HepG2 (cell line): ENCODE data around the gene CCDC106. TPM values are rescaled to one million over a fixed set of nuclear protein-coding genes. Genes with fewer than 3 reads are reported as not detected.

Experiments
- CREB1 ChIP-seq, 2 experiments: fragments of 450-650 bp in 1 of 2; IDR thresholded peaks; 2 replicates each; pipeline ENCODE4 v1.6.1; 2016 to 2017; ENCODE audit warnings: control low read depth in 1 of 2, mild to moderate bottlenecking in 1 of 2, missing compliant biosample characterization in 1 of 2, missing genetic modification characterization in 1 of 2
- HNF1B ChIP-seq: sonication (generic); formaldehyde crosslinking; IDR thresholded peaks from 2 replicates; pipeline ENCODE4 v1.5.1; 2020; ENCODE audit warnings: mild to moderate bottlenecking, moderate library complexity, missing genetic modification reagents
- HNF4A ChIP-seq: sonication (generic); formaldehyde crosslinking; IDR thresholded peaks from 2 replicates; pipeline ENCODE4 v1.4.0; 2020; ENCODE audit warnings: missing genetic modification reagents
- MIER3 ChIP-seq: IDR thresholded peaks from 2 replicates; pipeline ENCODE4 v1.6.1; 2016; ENCODE audit warnings: missing compliant biosample characterization, borderline replicate concordance
- MIXL1 ChIP-seq: IDR thresholded peaks from 2 replicates; pipeline ENCODE4 v1.6.1; 2016
- NFATC3 ChIP-seq: sonication (generic); formaldehyde crosslinking; IDR thresholded peaks from 2 replicates; pipeline ENCODE4 v1.5.1; 2020; ENCODE audit warnings: mild to moderate bottlenecking, missing genetic modification reagents
- NPAS2 ChIP-seq: sonication (generic); formaldehyde crosslinking; IDR thresholded peaks from 2 replicates; pipeline ENCODE4 v1.8.0; 2022; ENCODE audit warnings: mild to moderate bottlenecking, missing genetic modification reagents, borderline replicate concordance
- PLSCR1 ChIP-seq: sonication (generic); formaldehyde crosslinking; IDR thresholded peaks from 2 replicates; pipeline ENCODE4 v1.5.0; 2020; ENCODE audit warnings: missing genetic modification reagents, mild to moderate bottlenecking, borderline replicate concordance
- RFX3 ChIP-seq: IDR thresholded peaks from 2 replicates; pipeline ENCODE4 v1.6.1; 2016; ENCODE audit warnings: missing biosample characterization, missing genetic modification reagents
- SRF ChIP-seq: IDR thresholded peaks from 2 replicates; pipeline ENCODE4 v1.6.1; 2011; ENCODE audit warnings: mild to moderate bottlenecking, low read depth, low read length, moderate library complexity
- TCF12 ChIP-seq, 2 experiments: fragments of 450-650 bp in 1 of 2; sonication (generic) in 1 of 2; formaldehyde crosslinking in 1 of 2; IDR thresholded peaks; 2 replicates each; pipeline versions ENCODE4 v1.6.1 to v1.8.0; 2017 to 2022; ENCODE audit warnings: antibody characterized with exemption in 1 of 2, mild to moderate bottlenecking in 1 of 2, missing genetic modification reagents in 1 of 2, moderate library complexity in 1 of 2
- TGIF2 ChIP-seq: IDR thresholded peaks from 2 replicates; pipeline ENCODE4 v1.6.1; 2016; ENCODE audit warnings: control low read depth, missing compliant biosample characterization
- ZBED4 ChIP-seq: sonication (generic); formaldehyde crosslinking; IDR thresholded peaks from 2 replicates; pipeline ENCODE4 v1.4.0; 2020; ENCODE audit warnings: missing genetic modification reagents, borderline replicate concordance
- ZFYVE20 ChIP-seq: sonication (generic); formaldehyde crosslinking; IDR thresholded peaks from 2 replicates; pipeline ENCODE4 v1.8.0; 2023; ENCODE audit warnings: low read depth, mild to moderate bottlenecking, moderate library complexity, missing genetic modification reagents, borderline replicate concordance
- ZNF317 ChIP-seq: sonication (generic); formaldehyde crosslinking; IDR thresholded peaks from 2 replicates; pipeline ENCODE4 v1.5.0; 2020; ENCODE audit warnings: mild to moderate bottlenecking, missing genetic modification reagents
- ZNF460 ChIP-seq: sonication (generic); formaldehyde crosslinking; IDR thresholded peaks from 2 replicates; pipeline ENCODE4 v1.5.1; 2020; ENCODE audit warnings: missing genetic modification reagents, mild to moderate bottlenecking, borderline replicate concordance
- ZNF687 ChIP-seq: sonication (generic); formaldehyde crosslinking; IDR thresholded peaks from 2 replicates; pipeline ENCODE4 v1.5.1; 2020; ENCODE audit warnings: mild to moderate bottlenecking, missing genetic modification reagents, moderate library complexity
- ZNF747 ChIP-seq: sonication (generic); formaldehyde crosslinking; IDR thresholded peaks from 2 replicates; pipeline ENCODE4 v1.8.1; 2023; ENCODE audit warnings: missing genetic modification reagents, mild to moderate bottlenecking, borderline replicate concordance
- polyA plus RNA-seq, 8 experiments: library from polyadenylated mRNA; depleted of rRNA in 3 of 8; stranded (reverse) in 7 of 8; unstranded in 1 of 8; fragments of >200 nt; fragmentation: Illumina TruSeq in 4 of 8; extraction: Trizol in 4 of 8; gene quantifications; 2 replicates each; pipeline versions ENCODE4 v1.2.1 to v1.2.3, GENCODE V29; 2011 to 2016; ENCODE audit warnings: low read depth in 4 of 8, missing spikeins in 1 of 8, mixed read lengths in 1 of 8; ENCODE audit not compliant: insufficient read depth in 1 of 8
- total RNA-seq, 5 experiments: library from RNA; depleted of rRNA; stranded (reverse); fragments of >200 nt; fragmentation: Illumina TruSeq; extraction: Trizol; gene quantifications; 2 replicates each; pipeline ENCODE4 v1.2.3, GENCODE V29; 2016; ENCODE audit warnings: low read depth in 1 of 5

Gene CCDC106
- total and polyA plus RNA-seq, 2 of the 13 experiments (the other 11 are each of a cell fraction or from before 2014, with no cell fraction given), result 4.7 to 8.8 TPM

- TF ChIP-seq TCF12 (IDR thresholded peaks at IDR 0.05) (no peak), TCF12 (CRISPR knock-in tag; IDR thresholded peaks at IDR 0.05) (0 out of 2 replicates have a peak, but pooled peaks have one; percentile 69), CREB1 (IDR thresholded peaks at IDR 0.05) (peak; percentile 95), CREB1 (CRISPR knock-in tag; IDR thresholded peaks at IDR 0.05) (peak; percentile 92), ZNF747 (peak; percentile 22; the same call in 1 of the 2 replicates), MIER3 (CRISPR knock-in tag) (peak; percentile 46; the same call in 1 of the 2 replicates), PLSCR1 (CRISPR knock-in tag) (no peak), ZBED4 (no peak), TGIF2 (CRISPR knock-in tag) (no peak), ZFYVE20 (CRISPR knock-in tag) (no peak), MIXL1 (no peak), ZNF460 (CRISPR knock-in tag) (no peak), NFATC3 (CRISPR knock-in tag) (no peak), HNF1B (CRISPR knock-in tag) (peak; percentile 68; the same call in 1 of the 2 replicates), ZNF317 (no peak), NPAS2 (CRISPR knock-in tag) (no peak), HNF4A (no peak), ZNF687 (CRISPR knock-in tag) (peak; percentile 92), SRF (peak; percentile 38; the same call in 1 of the 2 replicates), RFX3 (peak; percentile 84)
Measured at GRCh38 chr19:55674841-55675660, 27.0 kb downstream of the CCDC106 start, which contains the start of gene EPN1 (continued).
